Lower lobe of right lung (tissue), 2 donors: ENCODE results near the gene RELCH. TPM values are rescaled to one million over a fixed set of nuclear protein-coding genes. Genes with fewer than 3 reads are reported as not detected.

ENCODE experiments used
- ATAC-seq, 2 donors: fragments of 200-7000 bp; cut with Tn5 transposase; one replicate each; pipeline ENCODE4 v1.9.1; 2020 to 2022; ENCODE audit warnings: mild to moderate bottlenecking in 2 of 2, moderate library complexity in 2 of 2
- DNase-seq: peaks from one replicate; pipeline ENCODE4 v3.0.0-alpha.2; 2020
- H3K27ac ChIP-seq: fragments of 200-600 bp; one replicate; pipeline ENCODE4 v1.8.0; 2022
- H3K27me3 ChIP-seq: fragments of 200-600 bp; one replicate; pipeline ENCODE4 v1.8.0; 2022; ENCODE audit warnings: low read depth
- H3K36me3 ChIP-seq: fragments of 200-600 bp; one replicate; pipeline ENCODE4 v1.8.0; 2022; ENCODE audit warnings: mild to moderate bottlenecking
- H3K4me1 ChIP-seq: fragments of 200-600 bp; one replicate; pipeline ENCODE4 v1.8.0; 2022
- H3K4me3 ChIP-seq: fragments of 200-600 bp; one replicate; pipeline ENCODE4 v1.8.0; 2022; ENCODE audit warnings: mild to moderate bottlenecking
- H3K9me3 ChIP-seq: fragments of 200-600 bp; one replicate; pipeline ENCODE4 v1.8.0; 2022
- intact Hi-C: fragments of 100-400 bp; cut with DNase I; formaldehyde crosslinking; loops from one replicate; pipeline ENCODE4 v1.11.0; 2022
- long read RNA-seq: library from polyadenylated mRNA; unstranded; transcript quantifications from one replicate; pipeline ENCODE4 v2.0.0, GENCODE V29; 2021
- total RNA-seq: library from RNA; stranded (reverse); fragmentation: NEBNext Ultra II Directional; extraction: Animal tissue kit (Norgen Biotek cat#: 25700); gene quantifications from one replicate; pipeline ENCODE4 v1.2.1, GENCODE V29; 2021
- TF ChIP-seq, protein P1 (sequence below): fragments of 200-600 bp; IDR thresholded peaks from one replicate; pipeline ENCODE4 v1.8.0; 2022; ENCODE audit warnings: antibody characterized with exemption, mild to moderate bottlenecking
- donor health status: DM: no; HTN: yes; CAD: no; lungs with severe emphysema.

The RELCH gene, protein sequence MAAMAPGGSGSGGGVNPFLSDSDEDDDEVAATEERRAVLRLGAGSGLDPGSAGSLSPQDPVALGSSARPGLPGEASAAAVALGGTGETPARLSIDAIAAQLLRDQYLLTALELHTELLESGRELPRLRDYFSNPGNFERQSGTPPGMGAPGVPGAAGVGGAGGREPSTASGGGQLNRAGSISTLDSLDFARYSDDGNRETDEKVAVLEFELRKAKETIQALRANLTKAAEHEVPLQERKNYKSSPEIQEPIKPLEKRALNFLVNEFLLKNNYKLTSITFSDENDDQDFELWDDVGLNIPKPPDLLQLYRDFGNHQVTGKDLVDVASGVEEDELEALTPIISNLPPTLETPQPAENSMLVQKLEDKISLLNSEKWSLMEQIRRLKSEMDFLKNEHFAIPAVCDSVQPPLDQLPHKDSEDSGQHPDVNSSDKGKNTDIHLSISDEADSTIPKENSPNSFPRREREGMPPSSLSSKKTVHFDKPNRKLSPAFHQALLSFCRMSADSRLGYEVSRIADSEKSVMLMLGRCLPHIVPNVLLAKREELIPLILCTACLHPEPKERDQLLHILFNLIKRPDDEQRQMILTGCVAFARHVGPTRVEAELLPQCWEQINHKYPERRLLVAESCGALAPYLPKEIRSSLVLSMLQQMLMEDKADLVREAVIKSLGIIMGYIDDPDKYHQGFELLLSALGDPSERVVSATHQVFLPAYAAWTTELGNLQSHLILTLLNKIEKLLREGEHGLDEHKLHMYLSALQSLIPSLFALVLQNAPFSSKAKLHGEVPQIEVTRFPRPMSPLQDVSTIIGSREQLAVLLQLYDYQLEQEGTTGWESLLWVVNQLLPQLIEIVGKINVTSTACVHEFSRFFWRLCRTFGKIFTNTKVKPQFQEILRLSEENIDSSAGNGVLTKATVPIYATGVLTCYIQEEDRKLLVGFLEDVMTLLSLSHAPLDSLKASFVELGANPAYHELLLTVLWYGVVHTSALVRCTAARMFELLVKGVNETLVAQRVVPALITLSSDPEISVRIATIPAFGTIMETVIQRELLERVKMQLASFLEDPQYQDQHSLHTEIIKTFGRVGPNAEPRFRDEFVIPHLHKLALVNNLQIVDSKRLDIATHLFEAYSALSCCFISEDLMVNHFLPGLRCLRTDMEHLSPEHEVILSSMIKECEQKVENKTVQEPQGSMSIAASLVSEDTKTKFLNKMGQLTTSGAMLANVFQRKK
- 29.9 TPM for total RNA-seq
- long read RNA-seq, full-length matches to known transcripts, result 3 of 18 reads
- long read RNA-seq, partial matches to known transcripts, result 6 of 18 reads
- long read RNA-seq, other reads (novel, unspliced or antisense), result 9 of 18 reads

DNA sequence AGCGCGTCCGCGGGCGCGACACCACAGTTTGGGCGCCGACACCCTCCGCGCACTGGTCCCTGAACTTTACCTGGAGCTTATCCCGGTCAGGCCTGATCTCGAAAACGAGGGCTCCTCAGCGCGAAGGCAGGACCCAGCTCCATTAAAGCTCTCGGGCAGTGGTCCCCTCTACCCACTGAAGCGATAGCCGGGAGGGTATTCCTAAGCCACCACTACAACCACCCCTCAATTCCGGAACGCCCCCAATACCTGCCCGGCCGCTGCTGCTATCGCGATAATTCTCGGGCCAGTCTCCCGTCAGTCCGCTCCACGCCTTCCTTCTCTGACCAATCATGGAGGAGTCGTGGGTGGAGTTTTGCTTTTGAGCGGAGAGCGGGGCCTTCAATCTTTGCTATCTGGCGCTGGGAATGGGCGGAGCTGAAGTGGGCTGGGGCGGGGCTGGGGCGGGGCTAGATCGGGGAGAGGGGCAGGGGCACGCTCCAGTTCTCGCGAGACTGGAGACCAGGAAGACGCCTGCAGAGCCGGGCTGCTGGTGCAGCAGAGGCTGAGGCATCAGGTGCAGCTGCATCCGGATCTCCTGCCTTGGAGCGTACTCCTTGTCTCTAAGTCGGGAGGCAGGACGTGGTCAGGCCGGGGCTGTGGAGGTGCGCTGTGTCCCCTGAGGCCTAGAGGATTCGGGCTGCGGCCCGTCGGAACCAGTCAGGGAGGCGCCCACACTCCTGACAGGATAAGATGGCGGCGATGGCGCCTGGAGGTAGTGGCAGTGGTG is at the start of gene RELCH, which contains the start of gene PIGN:
Gene RELCH (plus strand): TSS at position 482 of the 769 bp plus-strand sequence. CDS start 251 bp downstream, at position 733.
Gene PIGN (minus strand): TSS at position 283 of the 769 bp plus-strand sequence. CDS start 25,703 bp downstream, outside the sequence.
- H3K4me1 ChIP-seq, result peaks cover 53% of the 10 kb centered on the region
- no peaks in the 10 kb centered on the region for H3K27me3 ChIP-seq
- H3K9me3 ChIP-seq, result no peaks in the 10 kb centered on the region
- H3K27ac ChIP-seq, result peak within 1 kb of the TSS; percentile 86
- ATAC-seq (peak; percentile 98 to 99), DNase-seq (peak; percentile 95)
- peak within 1 kb of the TSS; percentile 98 for H3K4me3 ChIP-seq
- intact Hi-C loops, result no loop called here
- H3K36me3 ChIP-seq, result no peaks in the 10 kb centered on the region
- TF ChIP-seq, protein P1, sequence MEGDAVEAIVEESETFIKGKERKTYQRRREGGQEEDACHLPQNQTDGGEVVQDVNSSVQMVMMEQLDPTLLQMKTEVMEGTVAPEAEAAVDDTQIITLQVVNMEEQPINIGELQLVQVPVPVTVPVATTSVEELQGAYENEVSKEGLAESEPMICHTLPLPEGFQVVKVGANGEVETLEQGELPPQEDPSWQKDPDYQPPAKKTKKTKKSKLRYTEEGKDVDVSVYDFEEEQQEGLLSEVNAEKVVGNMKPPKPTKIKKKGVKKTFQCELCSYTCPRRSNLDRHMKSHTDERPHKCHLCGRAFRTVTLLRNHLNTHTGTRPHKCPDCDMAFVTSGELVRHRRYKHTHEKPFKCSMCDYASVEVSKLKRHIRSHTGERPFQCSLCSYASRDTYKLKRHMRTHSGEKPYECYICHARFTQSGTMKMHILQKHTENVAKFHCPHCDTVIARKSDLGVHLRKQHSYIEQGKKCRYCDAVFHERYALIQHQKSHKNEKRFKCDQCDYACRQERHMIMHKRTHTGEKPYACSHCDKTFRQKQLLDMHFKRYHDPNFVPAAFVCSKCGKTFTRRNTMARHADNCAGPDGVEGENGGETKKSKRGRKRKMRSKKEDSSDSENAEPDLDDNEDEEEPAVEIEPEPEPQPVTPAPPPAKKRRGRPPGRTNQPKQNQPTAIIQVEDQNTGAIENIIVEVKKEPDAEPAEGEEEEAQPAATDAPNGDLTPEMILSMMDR, result no peak

DNA sequence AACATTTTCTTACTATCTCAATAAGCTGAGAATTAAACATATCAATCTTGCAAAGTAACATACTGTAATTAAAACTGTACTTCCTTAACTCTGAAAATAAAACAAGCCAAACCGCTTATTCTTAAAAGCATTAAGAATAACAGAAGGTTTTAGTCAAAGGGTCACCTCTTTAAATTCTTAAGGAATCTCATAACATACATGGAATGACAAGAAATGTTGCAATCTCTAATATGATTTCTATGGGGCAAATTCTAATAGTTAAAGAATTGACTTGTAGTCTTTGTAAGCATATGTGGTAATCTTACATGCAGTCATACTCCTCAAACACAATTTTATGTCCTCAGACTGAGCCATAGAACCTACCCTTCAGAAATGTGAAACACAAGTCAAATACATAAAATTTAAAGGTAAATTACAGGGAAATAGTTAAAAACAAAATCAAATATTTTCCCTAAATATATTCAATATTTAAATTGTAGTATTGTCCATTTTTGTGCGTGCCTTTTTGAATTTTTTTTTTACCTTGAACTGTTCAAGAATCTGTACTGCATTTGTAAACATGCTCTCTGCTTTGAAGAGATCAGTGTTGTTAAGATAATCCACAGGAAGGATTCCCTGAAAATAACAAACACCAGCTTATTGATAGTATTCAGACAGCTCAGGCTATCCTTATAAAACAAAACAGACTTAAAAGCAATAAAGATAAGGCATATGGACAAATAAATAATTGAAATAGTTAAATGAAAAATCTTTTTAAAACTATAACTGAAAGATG is 48.4 kb upstream of the RELCH start:
- intact Hi-C loops, result no loop called here
- Histone ChIP-seq H3K9me3 (no peaks in the 10 kb centered on the region), H3K4me3 (no peak overlapping the region), H3K27ac (no peak overlapping the region), H3K27me3 (no peaks in the 10 kb centered on the region), H3K4me1 (no peaks in the 10 kb centered on the region), H3K36me3 (peaks cover 26% of the 10 kb centered on the region)
- ATAC-seq (no peak), DNase-seq (no peak)
- TF ChIP-seq, protein P1, result no peak

DNA sequence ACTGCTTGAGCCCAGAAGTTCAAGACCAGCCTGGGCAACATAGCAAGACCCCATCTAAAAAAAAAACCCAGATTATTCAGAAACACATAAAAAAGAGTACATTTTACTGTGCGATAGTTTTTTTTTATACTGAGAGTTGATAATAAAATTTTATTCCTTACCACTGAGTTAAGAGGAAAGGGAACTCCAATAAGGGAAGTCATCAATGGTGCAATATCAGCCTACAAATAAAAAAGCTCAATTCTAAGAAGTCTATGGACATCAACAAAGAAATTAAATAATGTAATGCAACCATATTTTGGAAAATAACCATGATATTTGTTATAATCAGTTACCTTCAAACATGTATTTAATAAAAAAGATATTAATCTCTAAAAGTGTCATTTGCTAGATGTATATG is 46.8 kb upstream of the RELCH start:
- TF ChIP-seq, protein P1, result no peak
- intact Hi-C loops, result no loop called here

DNA sequence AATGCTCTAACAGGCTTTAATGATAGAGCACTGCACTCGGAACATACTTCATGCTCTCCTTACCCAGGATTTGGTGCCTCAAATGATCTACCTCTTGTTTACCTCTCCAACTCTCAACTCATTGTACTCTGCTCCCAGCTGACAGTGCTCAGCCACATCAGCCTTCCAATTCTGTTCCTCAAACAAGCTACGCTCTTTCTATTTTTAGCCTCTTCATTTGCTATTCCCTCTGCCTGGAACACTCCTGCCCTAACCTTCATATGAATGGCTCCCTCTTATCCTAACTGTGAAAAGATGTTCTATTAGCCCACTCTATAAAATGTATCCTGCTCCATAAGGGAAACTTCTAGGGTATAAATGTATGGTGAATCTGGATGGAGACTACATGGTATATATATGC is 42.7 kb upstream of the RELCH start:
- Histone ChIP-seq H3K36me3 (peaks cover 26% of the 10 kb centered on the region), H3K9me3 (no peaks in the 10 kb centered on the region), H3K27ac (no peak overlapping the region), H3K27me3 (no peaks in the 10 kb centered on the region), H3K4me1 (no peaks in the 10 kb centered on the region), H3K4me3 (no peak overlapping the region)
- TF ChIP-seq, protein P1, result no peak
- ATAC-seq (no peak), DNase-seq (no peak)
- intact Hi-C loops, result no loop called here

More for the DNA sequence above, 46.8 kb upstream of the RELCH start:
- no peaks in the 10 kb centered on the region for H3K9me3 ChIP-seq
- H3K4me3 ChIP-seq, result no peak overlapping the region
- DNase-seq (no peak), ATAC-seq (no peak)
- no peaks in the 10 kb centered on the region for H3K27me3 ChIP-seq
- H3K27ac ChIP-seq, result no peak overlapping the region
- no peaks in the 10 kb centered on the region for H3K4me1 ChIP-seq
- peaks cover 40% of the 10 kb centered on the region for H3K36me3 ChIP-seq
